GM12878 (cell line): Measurements from ENCODE around the gene COX4I2. TPM values are rescaled to one million over a fixed set of nuclear protein-coding genes. Genes with fewer than 3 reads are reported as not detected.
A peak's percentile ranks its signal among the peaks of the same experiment; 100 is the strongest.
"Not testable (repeated sequence)": the region's sequence is repeated elsewhere in the genome, so short reads cannot be mapped to it uniquely, and the experiment has no call there.

Experiments
- ATAC-seq: fragments of 200-7000 bp; cut with Tn5 transposase; 3 replicates; pipeline ENCODE4 v1.9.1; 2020; ENCODE audit warnings: mild to moderate bottlenecking, moderate library complexity
- BruUV-seq: library from RNA; stranded (reverse); fragments of 400-500 nt; replicated peaks from 2 replicates; lab custom pipeline; 2021; lab: Mats Ljungman, UMichigan
- CTCF ChIA-PET: fragments of 300-600 bp; sonication (Branson Sonifier 250); formaldehyde crosslinking; extraction: SDS; loops from one replicate; lab custom pipeline; 2021; ENCODE audit warnings: inconsistent platforms; lab: Yijun Ruan, JAX
- POLR2A ChIA-PET: fragments of 350-600 bp; formaldehyde crosslinking; extraction: SDS; loops from one replicate; lab custom pipeline; 2021; ENCODE audit warnings: inconsistent platforms; lab: Charles Lee
- RAD21 ChIA-PET: fragments of 300-600 bp; sonication (Branson Sonifier 250); formaldehyde crosslinking; loops from one replicate; lab custom pipeline; 2023; ENCODE audit warnings: antibody characterized with exemption; ENCODE audit not compliant: unreplicated experiment; lab: Charles Lee
- SMC1A ChIA-PET: fragments of 300-600 bp; sonication (Branson Sonifier 250); formaldehyde crosslinking; loops from one replicate; lab custom pipeline; 2023; ENCODE audit not compliant: unreplicated experiment, uncharacterized antibody; lab: Charles Lee
- DNase-seq: peaks from one replicate; pipeline ENCODE4 v3.0.0-alpha.2; 2011; ENCODE audit warnings: low read depth, low spot score
- FAIRE-seq: peaks from 3 replicates; lab custom pipeline; 2011; peaks lifted over from hg19 to GRCh38; lab: Jason Lieb, UNC
- H2AFZ ChIP-seq: 2 replicates; pipeline ENCODE4 v1.6.0; 2011; ENCODE audit warnings: low read depth, low read length, control low read depth; ENCODE audit not compliant: control insufficient read depth
- H3K27ac ChIP-seq: 2 replicates; pipeline ENCODE4 v1.5.1; 2011; ENCODE audit warnings: control low read depth; ENCODE audit not compliant: control insufficient read depth, insufficient read depth
- H3K27me3 ChIP-seq, 2 experiments: replicated peaks in 1 of 2; 2 replicates each; pipeline versions ENCODE4 v1.6.0 to v1.6.1; 2011; ENCODE audit warnings: low read length in 1 of 2; ENCODE audit not compliant: control insufficient read depth in 2 of 2, insufficient read depth in 2 of 2
- H3K36me3 ChIP-seq, 2 experiments: 2 replicates each; pipeline ENCODE4 v1.5.1; 2011; ENCODE audit warnings: low read length in 1 of 2; ENCODE audit not compliant: control insufficient read depth in 2 of 2, insufficient read depth in 2 of 2
- H3K4me1 ChIP-seq: 2 replicates; pipeline ENCODE4 v1.6.1; 2011; ENCODE audit warnings: mild to moderate bottlenecking, low read length, moderate library complexity, mixed read lengths; ENCODE audit not compliant: control insufficient read depth, insufficient read depth
- H3K4me2 ChIP-seq: 2 replicates; pipeline ENCODE4 v1.6.0; 2011; ENCODE audit warnings: control low read depth; ENCODE audit not compliant: control insufficient read depth, insufficient read depth
- H3K4me3 ChIP-seq: fragments of 200-600 bp; sonication (generic); 2 replicates; pipeline ENCODE4 v1.5.1; 2016
- H3K79me2 ChIP-seq: 2 replicates; pipeline ENCODE4 v1.6.0; 2011; ENCODE audit warnings: low read length; ENCODE audit not compliant: control insufficient read depth, insufficient read depth
- H3K9ac ChIP-seq: 2 replicates; pipeline ENCODE4 v1.8.0; 2011; ENCODE audit warnings: low read length, control low read depth, mixed read lengths; ENCODE audit not compliant: control insufficient read depth, insufficient read depth
- H3K9me3 ChIP-seq: replicated peaks from 3 replicates; pipeline ENCODE4 v1.5.1; 2011; ENCODE audit warnings: mild to moderate bottlenecking, low read length; ENCODE audit not compliant: control insufficient read depth, insufficient read depth
- H4K20me1 ChIP-seq: 2 replicates; pipeline ENCODE4 v1.6.0; 2011; ENCODE audit not compliant: control insufficient read depth, insufficient read depth
- NR2C1 ChIP-seq: fragments of 450-650 bp; IDR thresholded peaks from 2 replicates; pipeline ENCODE4 v1.6.1; 2017; ENCODE audit warnings: antibody characterized with exemption, mild to moderate bottlenecking, moderate library complexity
- SPI1 ChIP-seq: IDR thresholded peaks from 2 replicates; pipeline ENCODE4 v1.6.1; 2011; ENCODE audit warnings: low read depth, mild to moderate bottlenecking, low read length, moderate library complexity, borderline replicate concordance; ENCODE audit not compliant: insufficient read depth
- STAT1 ChIP-seq: fragments of 450-650 bp; conservative IDR thresholded peaks from 2 replicates; pipeline ENCODE4 v1.6.1; 2014; ENCODE audit warnings: antibody characterized with exemption, mild to moderate bottlenecking
- WGBS: methylation state at CpG from one replicate; pipeline ENCODE4 v1.1.6; 2016; ENCODE audit warnings: low lambda C conversion rate; ENCODE audit not compliant: insufficient replicate concordance, insufficient coverage; ENCODE audit errors: missing lambda C conversion rate; 5-methylcytosine and 5-hydroxymethylcytosine counted together
- in situ Hi-C: fragments of 300-500 bp; cut with MboI; formaldehyde crosslinking; loops from 9 replicates; pipeline ENCODE4 v1.14.3; 2018; ENCODE audit warnings: mixed read lengths
- intact Hi-C: fragments of 100-400 bp; cut with micrococcal nuclease; formaldehyde crosslinking; loops from one replicate; pipeline ENCODE4 v1.14.2; 2022; ENCODE audit not compliant: unreplicated experiment
- polyA plus RNA-seq, 11 experiments: library from polyadenylated mRNA; depleted of rRNA in 4 of 11; unstranded in 6 of 11; stranded (reverse) in 5 of 11; fragments of >200 nt; fragmentation: Nextera tagmentation in 4 of 11; fragmentation: Illumina TruSeq in 1 of 11; extraction: Ambion mirVana in 4 of 11; extraction: Trizol in 1 of 11; gene quantifications; 1 replicate in 1 of 11; 2 replicates in 10 of 11; pipeline versions ENCODE4 v1.2.1 to v1.2.3, GENCODE V29; 2011 to 2016; ENCODE audit warnings: inconsistent platforms in 2 of 11, missing spikeins in 2 of 11, low read depth in 1 of 11
- total RNA-seq, 4 experiments: library from RNA; depleted of rRNA in 3 of 4; stranded (reverse); fragments of >200 nt in 3 of 4; fragmentation: Illumina TruSeq in 1 of 4; extraction: Trizol in 1 of 4; gene quantifications; 2 replicates each; pipeline versions ENCODE4 v1.2.1 to v1.2.3, GENCODE V29; 2013 to 2021

COX4I2 gene
- total and polyA plus RNA-seq, 10 of the 15 experiments (the other 5 are each of a cell fraction or from before 2014, with no cell fraction given), result not detected

DNA sequence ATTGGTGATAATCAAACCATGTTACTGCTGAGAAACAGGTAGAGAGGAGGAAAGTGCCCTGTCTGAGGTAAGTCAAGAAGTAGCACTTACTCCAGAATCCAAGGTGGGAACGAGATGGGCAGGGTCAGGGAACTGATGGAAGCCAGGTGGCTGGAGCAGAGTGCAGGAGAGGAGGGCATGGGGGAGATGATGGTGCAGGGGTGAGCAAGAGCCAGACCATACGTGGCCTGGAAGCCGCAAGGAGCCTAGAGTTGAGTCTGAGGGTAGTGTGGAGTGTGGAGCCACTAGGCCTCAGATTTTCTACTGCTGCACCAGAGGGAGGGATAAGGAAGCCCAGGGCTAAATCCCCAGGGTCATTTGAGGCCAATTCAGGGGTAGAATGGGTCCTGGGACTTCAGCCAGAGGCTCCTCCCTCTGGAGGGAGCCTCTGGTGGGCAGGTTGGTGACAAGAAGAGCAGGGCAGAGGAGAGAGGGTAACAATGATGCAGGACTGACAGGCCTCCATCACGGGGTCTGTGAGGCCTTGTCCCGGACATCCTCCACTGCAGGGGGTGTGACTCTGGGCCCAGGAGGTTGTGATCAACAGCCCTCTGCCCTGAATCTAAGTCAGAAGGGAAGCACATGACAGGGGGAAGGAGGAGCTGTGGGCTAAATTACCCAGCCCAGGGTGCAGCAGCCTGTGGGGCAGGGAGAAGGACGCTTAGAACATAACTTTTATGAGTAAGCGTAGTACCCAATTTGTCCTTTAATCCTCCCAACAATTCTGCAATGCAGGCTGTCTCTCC is 28.7 kb downstream of the COX4I2 start:
- FAIRE-seq (no peak), DNase-seq (no peak), ATAC-seq (no peak)
- Histone ChIP-seq H3K79me2 (no peaks in the 10 kb centered on the region), H3K27ac (no peak overlapping the region), H3K9ac (no peak overlapping the region), H3K9me3 (no peaks in the 10 kb centered on the region), H3K4me1 (peaks cover 3% of the 10 kb centered on the region; the same call in 1 of the 2 replicates), H3K36me3 (peaks cover 0 to 12% of the 10 kb centered on the region in 2 experiments; a peak in 3 of 4 replicates), H4K20me1 (no peaks in the 10 kb centered on the region), H3K4me3 (no peak overlapping the region), H3K27me3 (no peaks in the 10 kb centered on the region), H2AFZ (no peak overlapping the region), H3K4me2 (no peak overlapping the region)
- ChIA-PET CTCF (interaction anchor here (0.8 to 7.3 kb wide), 4 partner anchors 18 to 57 kb away, joined by 3 to 531 read pairs (median 4); partner anchors contain the start of gene BCL2L1), SMC1A (interaction anchor here (9.8 kb wide), 1 partner anchor 54 kb away, joined by 321 read pairs; the partner anchor contains the start of gene BCL2L1), POLR2A (no interaction called here), RAD21 (interaction anchor here (0.8 to 3.1 kb wide), 2 partner anchors 52 to 57 kb away, joined by 3 to 15 read pairs; no protein-coding TSS in a partner anchor)
- intact Hi-C loops, result no loop called here
- in situ Hi-C loops, result no loop called here
- 70% methylated on average over 7 of the region's 7 CpGs for WGBS
- BruUV-seq, result no TSS peak
- no peak for TF ChIP-seq STAT1
- no peak for TF ChIP-seq NR2C1

DNA sequence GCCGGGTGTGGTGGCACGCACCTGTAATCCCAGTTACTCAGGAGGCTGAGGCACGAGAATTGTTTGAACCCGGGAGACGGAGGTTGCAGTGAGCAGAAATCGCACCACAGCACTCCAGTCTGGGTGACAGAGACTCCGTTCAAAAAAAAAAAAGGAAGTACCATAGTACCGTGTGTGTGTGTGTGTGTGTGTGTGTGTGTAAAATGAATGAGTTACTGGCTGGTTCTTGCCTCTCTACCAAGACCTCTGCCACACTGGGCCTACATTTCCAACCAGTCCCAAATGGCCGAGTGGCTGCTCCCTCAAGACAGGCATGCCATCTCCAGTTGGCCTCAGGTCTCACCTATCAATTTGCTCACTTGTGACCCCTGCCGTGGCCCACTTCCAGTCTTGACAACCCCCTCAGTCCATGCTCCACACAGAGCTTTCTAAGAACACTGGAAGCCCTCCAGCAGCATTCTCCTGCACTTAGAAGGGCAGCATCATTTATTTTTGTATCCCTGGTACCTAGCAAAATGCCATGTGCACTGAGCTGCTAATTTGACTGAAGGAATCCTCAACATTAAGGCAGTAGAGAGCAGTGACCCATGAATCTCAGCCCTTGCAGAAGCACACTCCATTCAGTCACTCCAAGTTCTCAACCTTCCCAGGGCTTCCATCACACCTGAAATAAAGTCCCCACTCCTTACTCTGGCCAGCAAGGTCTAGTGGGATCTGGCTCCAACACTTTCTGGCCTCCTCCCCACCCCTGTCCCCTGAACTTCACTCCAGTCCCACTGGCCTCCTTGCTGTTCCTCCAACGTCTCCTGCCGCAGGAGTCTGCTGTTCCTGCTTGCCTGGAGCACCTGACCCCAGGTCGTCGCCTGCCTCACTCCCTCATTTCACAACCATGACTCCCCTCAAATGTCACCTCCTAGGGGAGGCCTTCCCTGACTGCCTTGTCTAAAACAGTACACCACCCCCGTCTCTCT is 29.9 kb downstream of the COX4I2 start:
- WGBS, result 73% methylated on average over 14 of the region's 15 CpGs
- no peaks in the 10 kb centered on the region for H3K4me1 ChIP-seq
- peak; percentile 23; the same call in 1 of the 2 replicates for TF ChIP-seq SPI1
- no peak for TF ChIP-seq STAT1
- ChIA-PET RAD21 (no interaction called here), POLR2A (interaction anchor here (0.5 kb wide), 1 partner anchor 68 kb away, joined by 3 read pairs; no protein-coding TSS in a partner anchor), SMC1A (interaction anchor here (1.1 to 1.6 kb wide), 3 partner anchors 49 to 56 kb away, joined by 3 to 8 read pairs (median 3); no protein-coding TSS in a partner anchor), CTCF (interaction anchor here (1.0 to 1.6 kb wide), 2 partner anchors 55 to 56 kb away, joined by 3 to 4 read pairs; no protein-coding TSS in a partner anchor)
- in situ Hi-C loops, result no loop called here
- no TSS peak for BruUV-seq
- H3K4me3 ChIP-seq, result no peak overlapping the region
- FAIRE-seq (peak; percentile 47), DNase-seq (no peak), ATAC-seq (no peak)
- intact Hi-C loops, result no loop called here
- H2AFZ ChIP-seq, result no peak overlapping the region
- H3K4me2 ChIP-seq, result no peak overlapping the region
- H3K79me2 ChIP-seq, result peaks cover under 1% of the 10 kb centered on the region; the same call in 1 of the 2 replicates
- peaks cover 0 to 14% of the 10 kb centered on the region in 2 experiments; a peak in 3 of 4 replicates for H3K36me3 ChIP-seq
- H3K27ac ChIP-seq, result no peak overlapping the region
- H3K9me3 ChIP-seq, result no peaks in the 10 kb centered on the region
- no peaks in the 10 kb centered on the region for H4K20me1 ChIP-seq
- no peaks in the 10 kb centered on the region for H3K27me3 ChIP-seq
- no peak overlapping the region for H3K9ac ChIP-seq

- RAD21 ChIA-PET, H3K27me3 ChIP-seq, H4K20me1 ChIP-seq, FAIRE-seq, ATAC-seq, H3K27ac ChIP-seq, H3K4me3 ChIP-seq, intact Hi-C loops, H3K9ac ChIP-seq, H3K79me2 ChIP-seq, in situ Hi-C loops, BruUV-seq, DNase-seq, H2AFZ ChIP-seq, H3K4me2 ChIP-seq, POLR2A ChIA-PET, H3K4me1 ChIP-seq, H3K9me3 ChIP-seq: not testable (repeated sequence)
- ChIA-PET CTCF (interaction anchor here (0.6 to 2.2 kb wide), 3 partner anchors 21 to 56 kb away, joined by 3 to 7 read pairs (median 5); no protein-coding TSS in a partner anchor), SMC1A (interaction anchor here (0.6 to 1.6 kb wide), 3 partner anchors 15 to 55 kb away, joined by 3 to 8 read pairs (median 3); no protein-coding TSS in a partner anchor)
- whole genome bisulfite sequencing, result 100% methylated on average over 2 of the region's 2 CpGs
- peaks cover 4 to 14% of the 10 kb centered on the region in 2 experiments; a peak in 3 of 4 replicates for H3K36me3 ChIP-seq
These were observed 31.2 kb downstream of the COX4I2 start for GRCh38 chr20:31668944-31669343.
